CD14-positive monocyte (primary cell): ENCODE data around the gene SMARCD1. TPM values are rescaled to one million over a fixed set of nuclear protein-coding genes. Genes with fewer than 3 reads are reported as not detected.
A peak's percentile ranks its signal among the peaks of the same experiment; 100 is the strongest.

Experiments used
- DNase-seq, 3 donors: peaks; one replicate each; pipeline ENCODE4 v3.0.0-alpha.2; 2011 to 2022
- H2AFZ ChIP-seq: 2 replicates; pipeline ENCODE4 v1.6.0; 2012; ENCODE audit warnings: mild to moderate bottlenecking, low read depth, low read length, inconsistent platforms; ENCODE audit not compliant: insufficient read depth, poor library complexity, severe bottlenecking
- H3K27ac ChIP-seq, 2 donors: 1 replicate in 1 of 2; 2 replicates in 1 of 2; pipeline ENCODE4 v1.5.1; 2012 to 2013; ENCODE audit warnings: low read length in 2 of 2, control low read depth in 1 of 2, inconsistent platforms in 1 of 2, low read depth in 1 of 2, mild to moderate bottlenecking in 1 of 2
- H3K27me3 ChIP-seq, 2 donors: one replicate each; pipeline versions ENCODE4 v1.6.0 to v1.6.1; 2011 to 2013; ENCODE audit warnings: low read length in 2 of 2; ENCODE audit not compliant: control insufficient read depth in 2 of 2, insufficient read depth in 2 of 2
- H3K36me3 ChIP-seq, 2 donors: replicated peaks in 1 of 2; 1 replicate in 1 of 2; 2 replicates in 1 of 2; pipeline versions ENCODE4 v1.5.1 to v1.6.1; 2012 to 2013; ENCODE audit warnings: low read length in 2 of 2, control low read depth in 1 of 2, inconsistent platforms in 1 of 2, mild to moderate bottlenecking in 1 of 2; ENCODE audit not compliant: insufficient read depth in 2 of 2, control insufficient read depth in 1 of 2
- H3K4me1 ChIP-seq, 2 donors: 1 replicate in 1 of 2; 2 replicates in 1 of 2; pipeline versions ENCODE4 v1.5.1 to v1.6.1; 2012 to 2013; ENCODE audit warnings: low read length in 2 of 2, control low read depth in 1 of 2, inconsistent platforms in 1 of 2, mild to moderate bottlenecking in 1 of 2, moderate library complexity in 1 of 2; ENCODE audit not compliant: insufficient read depth in 2 of 2, control insufficient read depth in 1 of 2
- H3K4me2 ChIP-seq: replicated peaks from 2 replicates; pipeline ENCODE3; 2012; ENCODE audit warnings: low read length, moderate library complexity, mild to moderate bottlenecking; ENCODE audit not compliant: poor library complexity, severe bottlenecking; ENCODE audit errors: extremely low read depth
- H3K4me3 ChIP-seq, 3 experiments: fragments of 200-600 bp in 1 of 3; sonication (generic) in 1 of 3; replicated peaks in 1 of 3; 1 replicate in 2 of 3; 2 replicates in 1 of 3; pipeline ENCODE4 v1.5.1; 2011 to 2013; ENCODE audit warnings: low read length in 3 of 3, mild to moderate bottlenecking in 3 of 3, control low read depth in 2 of 3, low read depth in 2 of 3, inconsistent platforms in 1 of 3, moderate library complexity in 1 of 3
- H3K79me2 ChIP-seq: 2 replicates; pipeline ENCODE4 v1.6.0; 2012; ENCODE audit warnings: mild to moderate bottlenecking, control low read depth, inconsistent platforms, low read length, moderate library complexity; ENCODE audit not compliant: insufficient read depth
- H3K9ac ChIP-seq: 2 replicates; pipeline ENCODE4 v1.6.0; 2017; ENCODE audit warnings: low read length, mild to moderate bottlenecking; ENCODE audit not compliant: insufficient read depth, poor library complexity, severe bottlenecking
- H3K9me3 ChIP-seq, 2 donors: replicated peaks in 1 of 2; 1 replicate in 1 of 2; 2 replicates in 1 of 2; pipeline versions ENCODE4 v1.5.1 to v1.6.1; 2012 to 2013; ENCODE audit warnings: low read length in 2 of 2, control low read depth in 1 of 2; ENCODE audit not compliant: control insufficient read depth in 1 of 2, insufficient read depth in 1 of 2
- H4K20me1 ChIP-seq: 2 replicates; pipeline ENCODE4 v1.6.0; 2012; ENCODE audit warnings: mild to moderate bottlenecking, low read length, control low read depth, moderate library complexity; ENCODE audit not compliant: insufficient read depth
- H3K27ac Mint-ChIP-seq, 7 donors: one replicate each; pipeline ENCODE4 v1.8.0; 2020; ENCODE audit warnings: mild to moderate bottlenecking in 7 of 7, mixed read lengths in 7 of 7, moderate library complexity in 6 of 7, inconsistent platforms in 2 of 7
- H3K27me3 Mint-ChIP-seq, 3 donors: one replicate each; pipeline ENCODE4 v1.8.0; 2021 to 2022; ENCODE audit warnings: low read depth in 3 of 3, mild to moderate bottlenecking in 3 of 3, mixed read lengths in 3 of 3, moderate library complexity in 3 of 3, inconsistent platforms in 1 of 3
- H3K36me3 Mint-ChIP-seq, 2 donors: one replicate each; pipeline ENCODE4 v1.8.0; 2020; ENCODE audit warnings: mixed read lengths in 2 of 2, inconsistent platforms in 1 of 2, mild to moderate bottlenecking in 1 of 2
- H3K4me1 Mint-ChIP-seq: one replicate; pipeline ENCODE4 v1.8.0; 2020; ENCODE audit warnings: mild to moderate bottlenecking, mixed read lengths
- H3K4me3 Mint-ChIP-seq, 2 donors: one replicate each; pipeline ENCODE4 v1.8.0; 2020; ENCODE audit warnings: mild to moderate bottlenecking in 2 of 2, mixed read lengths in 2 of 2, moderate library complexity in 1 of 2
- H3K9me3 Mint-ChIP-seq, 7 donors: one replicate each; pipeline ENCODE4 v1.8.0; 2020 to 2022; ENCODE audit warnings: mixed read lengths in 7 of 7, mild to moderate bottlenecking in 6 of 7, moderate library complexity in 6 of 7, inconsistent platforms in 2 of 7
- CTCF ChIP-seq: fragments of 200-600 bp; IDR thresholded peaks from one replicate; pipeline ENCODE4 v1.8.0; 2022; ENCODE audit warnings: antibody characterized with exemption, mild to moderate bottlenecking
- WGBS: methylation state at CpG from one replicate; pipeline ENCODE4 v1.1.5; 2013; ENCODE audit warnings: missing lambda C conversion rate; ENCODE audit not compliant: insufficient coverage; 5-methylcytosine and 5-hydroxymethylcytosine counted together
- intact Hi-C, 2 donors: fragments of 100-400 bp; cut with micrococcal nuclease; formaldehyde crosslinking; loops; one replicate each; pipeline versions ENCODE4 v1.15.0 to v1.15.1; 2023
- polyA plus RNA-seq, 3 donors: library from polyadenylated mRNA; depleted of rRNA in 1 of 3; unstranded in 2 of 3; stranded (reverse) in 1 of 3; fragments of 300-500 nt in 2 of 3; fragments of >200 nt in 1 of 3; fragmentation: Illumina TruSeq in 2 of 3; gene quantifications; 1 replicate in 2 of 3; 2 replicates in 1 of 3; pipeline ENCODE4 v1.2.3, GENCODE V29; 2012 to 2021

SMARCD1 gene
- polyA plus RNA-seq, 3 donors = 3.7 to 41.9 (median 7.8) TPM

GRCh38 chr12:50050410-50051098 is 34.6 kb upstream of the SMARCD1 start:
- peaks cover 30 to 32% of the 10 kb centered on the region in 2 donors for H3K4me1 ChIP-seq
- intact Hi-C loops = no loop called here
- TF ChIP-seq CTCF = no peak
- peak; percentile 47 to 64 (median 61) for DNase-seq
- no peaks in the 10 kb centered on the region for H3K79me2 ChIP-seq
- H3K4me3 ChIP-seq = peak overlapping the region; percentile 1 to 74 (median 36)
- peak overlapping the region in 1 of 2 donors; percentile 41 for H3K27ac ChIP-seq
- no peaks in the 10 kb centered on the region for H3K9me3 ChIP-seq
- Mint-ChIP-seq H3K4me3 (peak overlapping the region; percentile 82 to 91), H3K4me1 (peaks cover 40% of the 10 kb centered on the region), H3K27me3 (peaks cover 4 to 5% (median 4%) of the 10 kb centered on the region in 3 donors), H3K27ac (peak overlapping the region in 2 of 7 donors; percentile 73 to 77), H3K36me3 (peaks cover 0 to 2% of the 10 kb centered on the region in 2 donors), H3K9me3 (peaks cover 0 to 4% (median 0%) of the 10 kb centered on the region in 7 donors)
- 4% methylated on average over 28 of the region's 37 CpGs for whole genome bisulfite sequencing
- no peaks in the 10 kb centered on the region for H4K20me1 ChIP-seq
- peak overlapping the region; percentile 43 for H3K9ac ChIP-seq
- peak overlapping the region; percentile 86 for H3K4me2 ChIP-seq
- peak overlapping the region; percentile 79 for H2AFZ ChIP-seq
- no peaks in the 10 kb centered on the region for H3K36me3 ChIP-seq
- no peaks in the 10 kb centered on the region for H3K27me3 ChIP-seq

DNA sequence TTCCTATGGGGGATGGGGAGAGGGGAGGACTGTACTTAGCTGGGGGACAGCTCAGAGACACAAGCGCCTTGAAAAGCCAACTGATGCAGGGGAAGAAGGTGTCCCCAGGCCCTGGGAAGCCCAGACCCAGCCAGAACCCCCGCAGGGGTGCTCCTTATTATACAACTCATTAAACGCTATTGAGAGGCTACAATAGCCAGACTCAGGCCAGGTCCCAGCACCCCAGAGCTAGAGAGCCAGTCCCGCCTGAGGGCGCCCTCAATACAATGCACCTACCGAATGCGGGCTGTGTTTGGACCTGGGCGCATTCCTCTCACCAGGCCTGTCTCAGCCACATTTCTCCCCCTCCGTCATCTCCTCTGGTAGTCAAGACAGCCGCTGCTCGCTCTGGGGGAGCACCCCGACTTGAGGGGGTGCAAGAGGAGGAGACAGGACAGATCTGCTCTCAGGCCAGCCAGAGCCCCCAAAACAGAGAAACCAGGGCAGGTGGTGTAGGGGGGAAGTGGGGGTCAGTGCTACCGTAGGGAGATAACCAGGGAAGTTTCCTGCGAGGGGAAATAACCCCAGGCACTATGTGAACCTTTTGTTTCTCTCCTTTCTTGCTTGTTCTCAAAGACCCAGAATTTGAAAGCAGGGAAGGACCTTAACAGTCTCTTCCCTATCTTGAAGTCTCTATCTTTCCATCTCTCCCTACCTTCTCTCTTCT is 33.9 kb upstream of the SMARCD1 start:
- no peak for TF ChIP-seq CTCF
- Histone ChIP-seq H3K36me3 (no peaks in the 10 kb centered on the region), H3K9me3 (peaks cover 0 to under 1% of the 10 kb centered on the region in 2 donors), H3K4me3 (peak overlapping the region in 1 of 3 experiments; percentile 74), H2AFZ (peak overlapping the region; percentile 79), H3K4me1 (peaks cover 36 to 39% of the 10 kb centered on the region in 2 donors), H3K9ac (peak overlapping the region; percentile 43), H3K79me2 (no peaks in the 10 kb centered on the region), H3K27ac (peak overlapping the region in 1 of 2 donors; percentile 41), H4K20me1 (no peaks in the 10 kb centered on the region), H3K27me3 (peaks cover 2 to 7% of the 10 kb centered on the region in 2 donors), H3K4me2 (peak overlapping the region; percentile 86)
- H3K4me1 Mint-ChIP-seq = peaks cover 47% of the 10 kb centered on the region
- DNase-seq = no peak
- peak overlapping the region; percentile 58 to 67 for H3K4me3 Mint-ChIP-seq
- intact Hi-C loops = no loop called here
- H3K27me3 Mint-ChIP-seq = peaks cover 11 to 12% (median 11%) of the 10 kb centered on the region in 3 donors
- peaks cover 0 to 2% of the 10 kb centered on the region in 2 donors for H3K36me3 Mint-ChIP-seq
- peaks cover 0 to 5% (median 2%) of the 10 kb centered on the region in 7 donors for H3K9me3 Mint-ChIP-seq
- 32% methylated on average over 10 of the region's 14 CpGs for WGBS
- H3K27ac Mint-ChIP-seq = peak overlapping the region in 2 of 7 donors; percentile 15 to 80
